ENCODE data around the gene GFOD2.

GFOD2 gene

DNA sequence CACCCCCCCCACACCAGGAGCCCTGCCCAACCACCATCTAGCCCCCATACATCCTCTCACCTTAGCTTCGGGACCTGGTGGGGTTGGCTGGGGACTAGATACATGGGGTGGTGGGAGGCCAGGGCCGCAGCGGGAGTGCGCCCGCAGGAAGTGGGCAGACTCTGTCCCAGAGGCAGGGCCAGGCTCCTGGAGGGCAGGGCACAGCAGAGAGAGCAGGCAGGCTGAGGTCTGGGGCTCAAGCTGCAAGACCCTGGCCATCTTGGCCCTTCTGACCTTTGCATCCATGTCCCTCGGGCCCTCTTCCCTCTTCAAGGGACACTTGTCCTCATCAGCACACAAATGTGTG lies 55.3 kb downstream of the GFOD2 start:
- in situ Hi-C loops (cut with HindIII; ENCODE audit: low pct_ligation_motif_present, low pct_unique_long_range_greater_than_20kb, low sequenced_read_pairs) = no loop called here
- DNase-seq = no peak

DNA sequence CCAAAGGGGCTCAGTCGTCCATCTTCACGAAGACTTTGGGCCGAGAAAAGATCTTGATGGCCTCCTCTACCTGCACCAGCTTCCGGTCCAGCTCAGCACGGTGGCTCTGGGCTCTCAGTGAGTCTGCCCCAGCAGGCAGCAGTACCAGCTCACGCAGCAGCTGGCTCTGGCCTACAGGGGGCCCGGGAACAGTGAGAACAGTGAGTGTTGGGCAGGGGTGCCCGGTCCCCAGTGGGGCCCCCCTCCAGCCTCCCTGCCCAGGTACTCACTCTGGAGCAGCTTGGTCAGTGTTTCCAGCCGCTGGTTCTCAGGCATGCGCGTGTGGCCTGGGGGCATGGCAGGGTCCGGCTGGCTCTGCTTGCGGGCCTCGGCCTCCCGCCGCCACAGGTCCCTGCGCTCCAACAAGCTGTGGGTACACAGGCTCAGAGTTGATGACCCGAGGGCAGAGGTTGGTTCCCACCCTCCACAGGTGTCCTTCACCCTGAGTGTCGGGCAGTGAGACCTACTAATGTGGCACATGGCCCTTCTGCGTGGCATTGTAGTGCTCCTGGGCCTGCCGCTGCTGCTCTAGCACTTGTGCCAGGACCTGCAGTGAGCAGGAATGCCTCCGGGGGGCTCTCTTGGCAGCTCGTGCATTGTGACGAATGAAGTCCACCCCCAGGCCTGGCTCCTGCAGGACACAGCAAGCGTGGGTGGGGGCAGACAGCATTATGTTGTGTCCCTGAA lies 55.8 kb downstream of the GFOD2 start:
- DNase-seq = peak; percentile 49
- in situ Hi-C loops (cut with HindIII; ENCODE audit: low pct_ligation_motif_present, low pct_unique_long_range_greater_than_20kb, low sequenced_read_pairs) = no loop called here

DNA sequence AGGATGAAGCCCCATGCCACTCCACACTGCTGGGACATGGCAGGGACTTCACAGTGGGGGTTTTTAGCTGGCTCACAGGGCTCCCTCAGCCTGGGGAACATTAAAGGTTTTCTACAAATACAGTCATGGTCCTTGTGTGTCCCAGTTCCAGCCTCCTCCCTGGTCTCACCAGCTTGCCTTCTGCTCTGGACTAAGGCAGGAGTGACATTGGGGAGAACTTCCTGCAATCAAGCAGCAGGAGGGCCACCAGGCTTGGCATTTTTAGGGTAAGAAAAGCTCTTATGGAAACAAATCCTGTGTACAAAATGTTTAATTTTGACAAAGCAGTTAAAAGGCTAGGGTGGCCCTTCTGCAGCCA lies 56.5 kb downstream of the GFOD2 start:
- in situ Hi-C loops (cut with HindIII; ENCODE audit: low pct_ligation_motif_present, low pct_unique_long_range_greater_than_20kb, low sequenced_read_pairs) = no loop called here
- no peak for DNase-seq

DNA sequence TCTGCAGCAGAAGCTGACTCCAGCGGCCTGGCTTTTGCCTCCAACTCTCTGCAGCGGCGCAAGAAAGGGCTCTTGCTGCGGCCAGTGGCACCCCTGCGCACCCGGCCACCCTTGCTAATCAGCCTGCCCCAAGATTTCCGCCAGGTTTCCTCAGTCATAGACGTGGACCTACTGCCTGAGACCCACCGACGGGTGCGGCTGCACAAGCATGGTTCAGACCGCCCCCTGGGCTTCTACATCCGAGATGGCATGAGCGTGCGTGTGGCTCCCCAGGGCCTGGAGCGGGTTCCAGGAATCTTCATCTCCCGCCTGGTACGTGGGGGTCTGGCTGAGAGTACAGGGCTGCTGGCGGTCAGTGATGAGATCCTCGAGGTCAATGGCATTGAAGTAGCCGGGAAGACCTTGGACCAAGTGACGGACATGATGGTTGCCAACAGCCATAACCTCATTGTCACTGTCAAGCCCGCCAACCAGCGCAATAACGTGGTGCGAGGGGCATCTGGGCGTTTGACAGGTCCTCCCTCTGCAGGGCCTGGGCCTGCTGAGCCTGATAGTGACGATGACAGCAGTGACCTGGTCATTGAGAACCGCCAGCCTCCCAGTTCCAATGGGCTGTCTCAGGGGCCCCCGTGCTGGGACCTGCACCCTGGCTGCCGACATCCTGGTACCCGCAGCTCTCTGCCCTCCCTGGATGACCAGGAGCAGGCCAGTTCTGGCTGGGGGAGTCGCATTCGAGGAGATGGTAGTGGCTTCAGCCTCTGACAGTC lies 57.0 kb downstream of the GFOD2 start:
- in situ Hi-C loops (cut with HindIII; ENCODE audit: low pct_ligation_motif_present, low pct_unique_long_range_greater_than_20kb, low sequenced_read_pairs) = no loop called here
- no peak for DNase-seq

DNA sequence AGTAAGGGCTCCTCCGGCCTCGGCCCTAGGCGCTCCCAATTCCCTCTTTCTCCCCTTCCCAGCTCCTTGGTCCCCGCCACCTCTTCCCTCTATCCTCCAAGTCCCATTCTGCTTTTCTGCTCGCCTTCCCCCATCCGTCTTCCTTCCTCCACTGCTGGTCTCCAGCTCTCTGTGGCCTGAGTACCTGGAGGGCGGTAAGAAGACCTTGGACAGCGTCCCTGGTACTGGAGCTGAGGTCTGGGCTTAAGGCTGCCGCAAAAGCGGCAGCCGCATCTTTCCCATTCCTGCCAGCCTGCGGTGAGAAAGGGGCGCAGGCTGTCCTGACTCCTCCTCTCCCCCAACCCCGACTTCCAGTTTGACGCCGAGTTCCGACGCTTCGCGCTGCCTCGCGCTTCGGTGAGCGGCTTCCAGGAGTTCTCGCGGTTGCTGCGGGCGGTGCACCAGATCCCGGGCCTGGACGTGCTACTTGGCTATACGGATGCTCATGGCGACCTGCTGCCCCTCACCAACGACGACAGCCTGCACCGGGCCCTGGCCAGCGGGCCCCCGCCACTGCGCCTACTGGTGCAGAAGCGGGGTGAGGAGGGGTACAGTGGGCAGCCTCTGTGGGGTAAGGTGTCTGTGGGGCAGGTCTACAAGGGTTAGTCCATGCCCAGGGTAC lies 57.9 kb downstream of the GFOD2 start:
- peak; percentile 80 for DNase-seq
- in situ Hi-C loops (cut with HindIII; ENCODE audit: low pct_ligation_motif_present, low pct_unique_long_range_greater_than_20kb, low sequenced_read_pairs) = no loop called here

DNA sequence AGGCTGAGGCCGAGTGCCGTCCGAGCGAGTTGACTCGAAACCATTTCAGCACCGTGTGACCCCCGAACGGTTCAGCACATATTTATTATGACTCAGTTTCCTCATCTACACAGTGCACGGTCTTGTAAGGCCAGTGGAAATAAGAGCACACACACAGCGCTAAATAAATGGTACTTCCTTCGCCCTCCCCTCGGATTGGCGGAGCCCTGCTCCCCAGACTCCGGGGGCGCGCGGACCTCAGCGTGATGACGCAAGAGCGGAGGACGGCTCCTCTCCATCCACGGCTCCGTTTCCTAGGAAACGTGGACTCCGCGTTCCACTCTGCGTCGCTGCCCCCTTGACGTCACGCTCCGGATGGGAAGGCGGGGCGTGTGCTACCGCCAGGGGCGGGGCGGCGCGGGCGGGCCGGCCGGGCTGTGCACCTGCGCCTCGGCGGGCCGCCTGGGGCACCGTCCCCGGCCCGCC lies 58.5 kb downstream of the GFOD2 start, which contains the start of gene PARD6A:
Gene PARD6A, plus strand, starts transcription at position 397 of the 465 bp plus-strand sequence. CDS start 79 bp downstream, outside the sequence.
- in situ Hi-C loops (cut with HindIII; ENCODE audit: low pct_ligation_motif_present, low pct_unique_long_range_greater_than_20kb, low sequenced_read_pairs) = no loop called here
- DNase-seq = peak; percentile 99

DNA sequence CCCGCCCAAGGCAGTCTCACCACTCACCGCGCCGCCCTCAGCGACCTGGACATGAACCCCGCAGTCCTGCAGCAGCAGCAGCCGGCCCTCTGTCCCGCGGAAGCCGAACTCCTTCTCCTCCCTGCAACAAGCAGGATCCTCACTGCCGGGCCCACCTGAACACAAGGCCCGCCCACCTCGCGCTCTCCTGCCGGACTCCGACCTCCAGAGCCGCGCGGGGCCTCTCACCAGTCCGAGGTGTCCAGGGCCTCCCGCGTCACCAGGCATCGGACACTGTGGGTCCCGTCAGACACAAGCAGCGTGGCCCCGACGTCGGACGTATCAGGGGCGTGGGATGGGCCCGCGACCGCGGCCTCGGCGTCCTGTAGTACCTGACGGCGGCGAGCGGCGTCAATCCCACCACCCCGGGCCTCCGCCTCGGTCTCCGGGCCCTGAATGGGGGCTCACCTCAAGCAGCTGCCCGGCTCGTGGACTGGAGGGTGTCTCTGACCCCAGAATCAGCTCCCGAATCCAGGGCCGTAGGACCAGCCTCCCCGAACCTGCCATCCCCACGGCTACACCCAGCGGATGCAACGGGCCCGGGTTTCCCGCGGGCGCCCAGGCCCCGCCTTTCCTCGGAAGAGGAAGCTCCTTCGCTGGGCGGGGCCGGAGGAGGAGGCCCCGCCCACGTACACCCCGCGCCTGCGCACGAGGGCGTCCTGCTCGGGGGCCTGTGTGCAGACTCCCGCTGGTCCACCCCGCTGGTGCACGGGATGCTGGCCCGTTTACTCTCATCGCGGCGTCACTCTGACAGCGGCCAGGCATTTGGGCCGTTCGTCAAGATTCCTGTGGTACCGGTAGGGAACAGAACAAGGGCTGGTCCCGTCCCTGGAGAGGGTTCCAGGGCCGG lies 59.2 kb downstream of the GFOD2 start, which contains the start of gene ACD:
Gene ACD, minus strand, starts transcription at position 586 of the 889 bp plus-strand sequence. Its CDS starts 40 bp downstream, at position 546.
- in situ Hi-C loops (cut with HindIII; ENCODE audit: low pct_ligation_motif_present, low pct_unique_long_range_greater_than_20kb, low sequenced_read_pairs) = no loop called here
- peak; percentile 96 for DNase-seq

DNA sequence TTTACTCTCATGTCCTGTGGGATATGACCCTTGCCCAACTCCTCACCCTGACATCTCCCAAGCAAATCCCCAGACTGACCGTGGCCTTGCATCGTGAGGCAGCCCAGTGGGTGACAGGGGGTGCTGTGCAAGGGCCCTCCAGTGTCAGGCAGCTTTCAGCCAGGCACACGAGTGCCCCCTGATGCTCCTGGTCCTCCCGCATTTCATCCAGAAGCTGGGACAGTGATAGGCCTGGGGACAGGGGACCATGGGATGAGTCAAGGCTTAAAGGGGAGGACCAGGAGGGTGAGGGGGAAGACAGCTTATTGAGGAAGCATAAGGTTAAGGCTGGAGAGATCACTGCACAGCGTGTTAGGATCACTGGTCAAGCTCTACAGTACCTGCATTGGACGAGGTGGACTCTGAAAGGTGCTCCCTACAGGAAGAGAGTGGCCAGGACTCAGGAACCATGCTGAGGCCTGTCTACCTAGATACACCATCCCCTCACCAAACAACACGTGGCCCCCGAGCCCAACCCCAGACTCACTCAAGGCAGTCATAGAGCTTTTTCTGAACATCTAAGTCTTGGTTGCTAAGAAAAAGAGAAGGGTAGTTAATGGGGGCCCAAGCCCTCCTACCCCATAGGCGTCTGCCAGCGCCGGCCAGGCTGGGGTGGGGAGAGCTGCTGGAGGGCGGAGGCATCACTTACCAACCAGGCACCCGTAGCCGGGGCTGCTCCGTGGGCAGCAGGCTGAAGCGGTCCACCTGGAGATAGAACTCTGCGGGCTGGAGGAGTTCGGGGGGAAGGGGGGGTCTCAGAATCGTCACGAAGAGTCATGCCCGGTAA lies 60.1 kb downstream of the GFOD2 start:
- no peak for DNase-seq
- in situ Hi-C loops (cut with HindIII; ENCODE audit: low pct_ligation_motif_present, low pct_unique_long_range_greater_than_20kb, low sequenced_read_pairs) = no loop called here

DNA sequence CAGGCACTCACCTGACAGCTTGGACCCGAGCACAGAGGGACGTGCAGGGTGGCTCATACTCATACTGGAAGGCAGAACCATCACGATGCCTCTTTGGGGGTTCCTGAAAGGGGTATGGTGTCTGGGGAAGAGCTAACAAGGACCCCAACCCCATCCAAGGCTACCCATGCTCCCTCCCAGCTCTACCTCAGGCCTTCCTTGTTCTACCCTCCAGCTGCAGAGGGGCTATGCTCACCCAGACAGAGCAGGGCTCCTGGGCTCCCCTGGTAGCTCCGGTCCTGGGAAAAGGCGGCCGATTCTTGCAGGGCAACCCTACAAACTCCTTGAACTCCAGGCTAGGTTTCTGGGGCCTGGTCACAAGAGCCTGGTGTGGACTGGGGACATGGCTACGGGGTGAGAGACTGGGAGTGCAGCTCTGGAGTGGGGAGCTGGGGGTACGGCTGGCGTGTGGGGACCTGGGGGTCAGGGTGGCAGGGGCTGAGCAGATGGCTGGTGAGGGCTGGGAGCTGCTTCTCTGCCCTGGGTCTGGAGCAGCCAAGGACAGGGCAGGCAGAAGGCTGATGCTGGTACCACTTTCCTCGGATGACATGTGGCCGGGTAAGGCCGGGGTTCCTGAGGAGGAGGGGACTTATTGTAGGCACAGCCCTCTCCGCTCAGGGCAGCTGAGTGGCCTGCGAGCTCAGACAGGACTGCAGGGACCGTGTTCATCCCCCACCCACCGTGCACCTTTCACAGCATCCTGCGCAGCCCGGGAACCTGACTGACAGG lies 61.2 kb downstream of the GFOD2 start:
- in situ Hi-C loops (cut with HindIII; ENCODE audit: low pct_ligation_motif_present, low pct_unique_long_range_greater_than_20kb, low sequenced_read_pairs) = no loop called here

DNA sequence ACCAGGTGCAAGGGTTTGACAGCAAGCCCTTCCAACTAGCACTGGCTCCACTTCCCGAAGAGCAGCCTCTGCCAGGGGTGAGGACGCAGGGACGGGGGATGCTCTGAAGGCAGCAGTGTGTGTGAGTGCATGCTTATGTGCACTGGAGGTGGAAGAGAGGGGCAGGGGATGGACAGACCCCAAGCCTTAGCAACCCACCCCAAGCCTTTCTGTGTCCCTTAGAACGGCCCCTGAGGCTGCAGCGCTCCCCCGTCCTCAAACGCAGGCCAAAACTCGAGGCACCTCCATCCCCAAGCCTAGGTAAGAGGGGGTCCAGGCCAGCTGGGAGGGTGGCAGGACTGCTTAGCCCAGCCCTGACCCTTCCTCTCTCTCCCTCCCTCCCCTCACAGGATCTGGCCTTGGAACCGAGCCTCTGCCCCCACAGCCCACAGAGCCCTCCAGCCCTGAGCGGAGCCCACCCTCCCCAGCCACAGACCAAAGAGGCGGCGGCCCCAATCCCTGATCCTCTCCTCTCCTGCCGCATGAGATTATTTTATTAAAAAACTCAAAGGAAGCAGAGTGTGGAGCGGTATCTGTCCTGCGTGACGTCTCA lies 62.0 kb downstream of the GFOD2 start:
- DNase-seq = no peak
- in situ Hi-C loops (cut with HindIII; ENCODE audit: low pct_ligation_motif_present, low pct_unique_long_range_greater_than_20kb, low sequenced_read_pairs) = no loop called here

More for the DNA sequence above, 61.2 kb downstream of the GFOD2 start:
- DNase-seq = no peak

DNA sequence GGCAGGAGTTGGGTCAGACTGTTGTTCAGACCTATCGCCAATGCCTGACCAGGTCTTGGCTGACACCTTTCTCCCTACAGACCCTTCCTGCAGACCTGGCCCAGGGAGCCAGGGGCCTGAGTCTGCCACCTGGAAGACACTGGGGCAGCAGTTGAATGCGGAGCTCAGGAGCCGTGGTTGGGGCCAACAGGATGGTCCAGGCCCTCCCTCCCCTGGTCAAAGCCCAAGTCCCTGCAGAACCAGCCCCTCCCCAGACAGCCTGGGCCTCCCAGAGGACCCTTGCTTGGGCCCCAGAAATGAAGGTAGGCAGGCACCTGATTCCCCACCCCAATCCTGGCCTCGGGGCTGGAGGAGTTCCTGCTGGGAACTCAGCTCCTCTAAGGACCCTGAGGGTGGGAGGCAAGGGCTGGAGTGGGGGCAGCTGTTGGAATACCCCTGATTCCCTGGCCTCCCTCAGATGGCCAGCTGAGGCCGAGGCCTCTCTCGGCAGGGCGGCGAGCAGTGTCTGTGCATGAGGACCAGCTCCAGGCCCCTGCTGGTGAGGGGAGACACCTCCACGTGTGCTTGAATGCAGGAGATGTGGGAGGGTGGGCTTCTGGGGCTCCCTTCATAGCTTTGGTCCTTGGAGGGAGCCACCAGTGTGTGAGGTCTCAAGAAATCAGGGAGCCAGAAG lies 62.6 kb downstream of the GFOD2 start:
- DNase-seq = no peak
- in situ Hi-C loops (cut with HindIII; ENCODE audit: low pct_ligation_motif_present, low pct_unique_long_range_greater_than_20kb, low sequenced_read_pairs) = no loop called here

DNA sequence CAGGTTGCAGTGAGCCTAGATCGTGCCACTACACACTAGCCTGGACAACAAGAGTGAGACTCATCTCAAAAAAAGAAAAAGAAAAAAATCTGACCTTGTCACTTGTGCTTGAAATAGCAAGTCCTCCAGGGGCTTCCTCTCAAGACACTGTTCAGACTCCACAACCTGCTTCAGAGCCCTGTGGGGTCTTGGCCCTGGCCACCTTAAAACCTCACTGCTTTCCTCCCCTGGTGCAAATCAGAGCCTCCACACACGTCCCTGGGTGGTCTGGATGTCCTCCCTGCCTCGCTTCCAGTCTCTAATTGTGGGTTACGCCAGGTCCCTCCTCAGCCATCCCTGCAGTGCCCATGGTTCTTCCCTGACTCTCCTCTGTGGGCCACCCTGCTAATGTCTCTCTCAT lies 63.8 kb downstream of the GFOD2 start:
- no peak for DNase-seq
- in situ Hi-C loops (cut with HindIII; ENCODE audit: low pct_ligation_motif_present, low pct_unique_long_range_greater_than_20kb, low sequenced_read_pairs) = no loop called here

DNA sequence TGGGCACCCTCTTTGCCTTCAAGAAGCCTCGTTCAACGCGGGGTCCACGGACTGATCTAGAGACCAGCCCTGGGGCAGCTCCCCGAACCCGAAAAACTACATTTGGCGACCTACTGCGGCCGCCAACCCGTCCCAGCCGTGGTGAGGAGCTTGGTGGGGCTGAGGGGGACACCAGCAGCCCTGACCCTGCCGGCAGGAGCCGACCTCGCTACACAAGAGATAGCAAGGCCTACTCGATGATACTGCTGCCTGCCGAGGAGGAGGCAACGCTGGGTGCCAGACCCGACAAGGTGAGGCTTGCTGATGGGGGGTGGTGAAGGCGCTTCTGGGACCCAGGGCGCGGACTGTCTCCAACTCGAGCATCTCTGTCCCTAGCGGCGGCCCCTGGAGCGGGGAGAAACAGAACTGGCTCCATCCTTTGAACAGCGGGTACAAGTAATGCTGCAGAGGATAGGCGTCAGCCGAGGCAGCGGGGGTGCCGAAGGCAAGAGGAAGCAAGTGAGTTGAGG lies 64.7 kb downstream of the GFOD2 start:
- in situ Hi-C loops (cut with HindIII; ENCODE audit: low pct_ligation_motif_present, low pct_unique_long_range_greater_than_20kb, low sequenced_read_pairs) = no loop called here

DNA sequence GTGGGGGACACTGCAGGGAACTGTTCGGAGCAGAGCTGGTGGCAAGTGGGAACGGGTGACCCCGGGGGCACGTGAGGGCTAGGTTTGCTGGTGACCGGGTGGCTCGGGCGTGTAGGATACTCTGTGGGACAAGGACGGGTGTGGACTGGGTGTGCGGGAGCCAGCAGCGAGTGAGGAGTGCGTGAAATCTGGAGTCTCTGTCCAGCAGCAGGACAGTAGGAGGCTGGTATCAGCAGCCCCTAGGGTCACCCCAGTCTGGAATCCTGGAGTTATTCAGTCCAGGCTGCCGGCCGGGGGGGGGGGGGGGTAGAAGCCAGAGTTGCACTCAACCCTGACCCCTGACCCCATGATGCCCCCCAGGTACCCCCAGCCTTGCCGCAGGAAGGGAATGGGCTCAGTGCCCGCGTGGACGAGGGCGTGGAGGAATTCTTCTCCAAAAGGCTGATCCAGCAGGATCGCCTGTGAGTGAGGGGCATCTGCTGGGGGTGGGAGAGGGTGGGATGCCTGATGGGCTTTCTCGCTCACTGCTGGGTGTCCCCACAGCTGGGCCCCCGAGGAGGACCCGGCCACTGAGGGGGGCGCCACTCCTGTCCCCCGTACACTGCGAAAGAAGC lies 65.2 kb downstream of the GFOD2 start:
- DNase-seq = peak; percentile 24
- in situ Hi-C loops (cut with HindIII; ENCODE audit: low pct_ligation_motif_present, low pct_unique_long_range_greater_than_20kb, low sequenced_read_pairs) = no loop called here

More for the DNA sequence above, 64.7 kb downstream of the GFOD2 start:
- no peak for DNase-seq

DNA sequence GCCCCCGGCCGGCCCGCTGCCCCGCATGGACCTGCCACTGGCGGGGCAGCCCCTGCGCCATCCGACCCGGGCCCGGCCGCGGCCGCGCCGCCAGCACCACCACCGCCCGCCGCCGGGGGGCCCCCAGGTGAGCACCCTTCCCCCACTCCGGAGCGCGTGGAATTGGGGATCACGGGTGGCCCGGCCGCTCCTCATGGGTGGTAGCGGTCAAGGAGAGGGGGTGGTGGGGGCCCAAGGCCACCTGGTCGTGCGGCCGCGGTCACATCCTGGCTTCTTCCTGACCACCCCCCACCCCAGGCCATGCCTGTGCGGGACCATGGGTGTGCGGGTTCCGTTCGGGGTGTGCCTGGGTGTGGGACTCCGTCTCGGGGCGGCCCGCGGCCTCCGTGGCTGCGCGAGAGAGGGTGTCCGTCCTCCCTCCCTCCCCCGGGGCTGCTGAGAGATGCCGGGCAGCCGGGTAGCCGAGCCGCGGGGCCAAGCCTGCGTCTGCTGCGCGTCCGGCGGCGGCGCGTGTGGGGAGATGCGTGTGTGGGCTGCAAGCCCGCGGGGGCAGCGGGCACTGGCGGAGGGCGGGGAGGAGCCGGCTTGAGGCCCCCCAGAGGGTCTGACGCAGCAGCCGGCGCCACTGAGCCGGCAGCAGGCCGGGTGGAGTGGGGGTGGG lies 65.9 kb downstream of the GFOD2 start:
- in situ Hi-C loops (cut with HindIII; ENCODE audit: low pct_ligation_motif_present, low pct_unique_long_range_greater_than_20kb, low sequenced_read_pairs) = no loop called here
- peak; percentile 18 for DNase-seq

Data from ACHN (cell line).